Activated T-cell treated with anti-CD3 and anti-CD28 coated beads, Interleukin-2, amount 50 U/mL, for 48 hours (primary cell): ENCODE results near the gene CSMD2.

ENCODE experiments used
- DNase-seq, 2 experiments: peaks; one replicate each; pipeline ENCODE4 v3.0.0-alpha.2; 2020

Gene CSMD2

GRCh38 chr1:33736496-33736895, 428.5 kb downstream of the CSMD2 start:
- no peak for DNase-seq

- DNase-seq: no peak
These were observed 429.4 kb downstream of the CSMD2 start for GRCh38 chr1:33735624-33736023.

- no peak for DNase-seq
These were observed 437.7 kb downstream of the CSMD2 start for GRCh38 chr1:33727310-33727709.

- no peak for DNase-seq
These were observed 438.7 kb downstream of the CSMD2 start for GRCh38 chr1:33726274-33726804.

GRCh38 chr1:33725556-33726160, 439.4 kb downstream of the CSMD2 start:
- no peak for DNase-seq

GRCh38 chr1:33725037-33725436, 440.0 kb downstream of the CSMD2 start:
- DNase-seq: no peak

GRCh38 chr1:33724348-33724747, 440.7 kb downstream of the CSMD2 start:
- DNase-seq: no peak

- no peak for DNase-seq
These were observed 441.8 kb downstream of the CSMD2 start for GRCh38 chr1:33723251-33723650.

- no peak for DNase-seq
These were observed 443.7 kb downstream of the CSMD2 start for GRCh38 chr1:33721301-33721815.

- DNase-seq: no peak
These were observed 445.0 kb downstream of the CSMD2 start for GRCh38 chr1:33719771-33720670.

GRCh38 chr1:33719326-33719725, 445.7 kb downstream of the CSMD2 start:
- DNase-seq: no peak

GRCh38 chr1:33718186-33718585, 446.8 kb downstream of the CSMD2 start:
- no peak for DNase-seq

GRCh38 chr1:33716976-33717688, 447.9 kb downstream of the CSMD2 start:
- no peak for DNase-seq

GRCh38 chr1:33715195-33715811, 449.7 kb downstream of the CSMD2 start:
- DNase-seq: no peak

GRCh38 chr1:33714421-33714820, 450.6 kb downstream of the CSMD2 start:
- DNase-seq: no peak

GRCh38 chr1:33713058-33713877, 451.8 kb downstream of the CSMD2 start:
- no peak for DNase-seq

- no peak for DNase-seq
These were observed 452.8 kb downstream of the CSMD2 start for GRCh38 chr1:33712186-33712585.

- no peak for DNase-seq
These were observed 453.5 kb downstream of the CSMD2 start for GRCh38 chr1:33711511-33711910.

- no peak for DNase-seq
These were observed 454.1 kb downstream of the CSMD2 start for GRCh38 chr1:33710967-33711366.

- no peak for DNase-seq
These were observed 455.0 kb downstream of the CSMD2 start for GRCh38 chr1:33709783-33710718.
